MCF 10A (cell line): ENCODE data around the gene SP100. TPM values are rescaled to one million over a fixed set of nuclear protein-coding genes. Genes with fewer than 3 reads are reported as not detected.

Experiments
- BruUV-seq: library from RNA; stranded (reverse); fragments of 400-500 nt; replicated peaks from 2 replicates; lab custom pipeline; 2021; lab: Mats Ljungman, UMichigan
- CTCF ChIA-PET: fragments of 300-600 bp; sonication (Branson Sonifier 250); formaldehyde crosslinking; extraction: SDS; loops from one replicate; lab custom pipeline; 2021; ENCODE audit warnings: antibody characterized with exemption, inconsistent platforms; lab: Yijun Ruan, JAX
- POLR2A ChIA-PET: fragments of 300-600, 350-650 bp; sonication (Branson Sonifier 250); formaldehyde crosslinking; extraction: SDS; loops from one replicate; lab custom pipeline; 2020; ENCODE audit warnings: antibody characterized with exemption, inconsistent platforms; lab: Yijun Ruan, JAX
- DNase-seq: peaks from one replicate; pipeline ENCODE4 v3.0.0-alpha.2; 2018; ENCODE audit not compliant: unreplicated experiment
- H3K27ac Mint-ChIP-seq: one replicate; pipeline ENCODE4 v1.8.0; 2022; ENCODE audit warnings: mild to moderate bottlenecking, low read depth, mixed read lengths; ENCODE audit not compliant: unreplicated experiment
- H3K27me3 Mint-ChIP-seq: one replicate; pipeline ENCODE4 v1.8.0; 2022; ENCODE audit warnings: mixed read lengths; ENCODE audit not compliant: insufficient read depth, unreplicated experiment
- H3K36me3 Mint-ChIP-seq: one replicate; pipeline ENCODE4 v1.8.0; 2022; ENCODE audit warnings: mild to moderate bottlenecking, moderate library complexity, mixed read lengths; ENCODE audit not compliant: insufficient read depth, unreplicated experiment
- H3K4me1 Mint-ChIP-seq: one replicate; pipeline ENCODE4 v1.8.0; 2022; ENCODE audit warnings: mixed read lengths; ENCODE audit not compliant: insufficient read depth, unreplicated experiment
- H3K4me3 Mint-ChIP-seq: one replicate; pipeline ENCODE4 v1.8.0; 2022; ENCODE audit warnings: mild to moderate bottlenecking, moderate library complexity, mixed read lengths; ENCODE audit not compliant: unreplicated experiment
- H3K9me3 Mint-ChIP-seq: one replicate; pipeline ENCODE4 v1.8.0; 2022; ENCODE audit warnings: mixed read lengths; ENCODE audit not compliant: unreplicated experiment
- CTCF ChIP-seq: fragments of 200-600 bp; IDR thresholded peaks from one replicate; pipeline ENCODE4 v1.8.0; 2022; ENCODE audit warnings: antibody characterized with exemption, mild to moderate bottlenecking; ENCODE audit not compliant: unreplicated experiment
- intact Hi-C: fragments of 100-400 bp; cut with micrococcal nuclease; formaldehyde crosslinking; loops from 2 replicates; pipeline ENCODE4 v1.14.1; 2022
- total RNA-seq: library from RNA; stranded (reverse); gene quantifications from 2 replicates; pipeline ENCODE4 v1.2.3, GENCODE V29; 2022

SP100 gene
- total RNA-seq, 1 experiment from 2014 or later, result 54.5 TPM

GRCh38 chr2:230575642-230576324, 159.8 kb downstream of the SP100 start:
- TF ChIP-seq CTCF, result no peak
- DNase-seq, result no peak
- no TSS peak for BruUV-seq
- no peaks in the 10 kb centered on the region for H3K4me1 Mint-ChIP-seq
- intact Hi-C loops, result no loop called here
- H3K4me3 Mint-ChIP-seq, result no peak overlapping the region
- H3K27ac Mint-ChIP-seq, result no peak overlapping the region
- ChIA-PET POLR2A (no interaction called here), CTCF (interaction anchor here (0.6 to 1.2 kb wide), 3 partner anchors 9 to 314 kb away, joined by 3 to 5 read pairs (median 3); no protein-coding TSS in a partner anchor)
- no peaks in the 10 kb centered on the region for H3K36me3 Mint-ChIP-seq
- no peaks in the 10 kb centered on the region for H3K27me3 Mint-ChIP-seq
- H3K9me3 Mint-ChIP-seq, result peaks cover 28% of the 10 kb centered on the region

- H3K4me3 Mint-ChIP-seq, result no peak overlapping the region
- ChIA-PET POLR2A (no interaction called here), CTCF (no interaction called here)
- H3K27me3 Mint-ChIP-seq, result no peaks in the 10 kb centered on the region
- no TSS peak for BruUV-seq
- no peak for TF ChIP-seq CTCF
- H3K9me3 Mint-ChIP-seq, result peaks cover 28% of the 10 kb centered on the region
- H3K4me1 Mint-ChIP-seq, result no peaks in the 10 kb centered on the region
- no peak overlapping the region for H3K27ac Mint-ChIP-seq
- no peak for DNase-seq
- intact Hi-C loops, result no loop called here
- no peaks in the 10 kb centered on the region for H3K36me3 Mint-ChIP-seq
Measured at GRCh38 chr2:230577114-230577513, 161.1 kb downstream of the SP100 start.

- H3K4me3 Mint-ChIP-seq, result no peak overlapping the region
- no peaks in the 10 kb centered on the region for H3K36me3 Mint-ChIP-seq
- no peaks in the 10 kb centered on the region for H3K4me1 Mint-ChIP-seq
- no peak for DNase-seq
- no peak overlapping the region for H3K27ac Mint-ChIP-seq
- no peaks in the 10 kb centered on the region for H3K27me3 Mint-ChIP-seq
- BruUV-seq, result no TSS peak
- POLR2A ChIA-PET, result no interaction called here
- intact Hi-C loops, result no loop called here
- no peak for TF ChIP-seq CTCF
- CTCF ChIA-PET, result interaction anchor here (0.6 kb wide), 1 partner anchor 557 kb away, joined by 3 read pairs; no protein-coding TSS in a partner anchor
- H3K9me3 Mint-ChIP-seq, result peaks cover 30% of the 10 kb centered on the region
Measured at GRCh38 chr2:230578106-230578505, 162.1 kb downstream of the SP100 start.

- no peak overlapping the region for H3K27ac Mint-ChIP-seq
- H3K9me3 Mint-ChIP-seq, result peaks cover 7% of the 10 kb centered on the region
- H3K27me3 Mint-ChIP-seq, result no peaks in the 10 kb centered on the region
- no peaks in the 10 kb centered on the region for H3K4me1 Mint-ChIP-seq
- intact Hi-C loops, result no loop called here
- POLR2A ChIA-PET, result no interaction called here
- CTCF ChIA-PET, result no interaction called here
- no peak for TF ChIP-seq CTCF
- H3K36me3 Mint-ChIP-seq, result no peaks in the 10 kb centered on the region
- DNase-seq, result no peak
- BruUV-seq, result no TSS peak
- H3K4me3 Mint-ChIP-seq, result no peak overlapping the region
Measured at GRCh38 chr2:230582851-230583283, 166.9 kb downstream of the SP100 start.
